ENCODE results near the gene CTCF. TPM values are rescaled to one million over a fixed set of nuclear protein-coding genes. Genes with fewer than 3 reads are reported as not detected.

Gene CTCF
- total RNA-seq, 2 donors from 2014 or later: 37.0 to 42.2 TPM

- DNase-seq (peak in 1 of 2 donors; percentile 56), ATAC-seq (peak; percentile 78)
- intact Hi-C loops (cut with DNase I, micrococcal nuclease): loop anchor here in 1 of 2 donors (10.0 kb wide), 1 partner anchor 126 kb away; the partner anchor contains the start of genes RANBP10 and TSNAXIP1
These were observed 116.2 kb downstream of the CTCF start for GRCh38 chr16:67678354-67679023.

- ATAC-seq (no peak), DNase-seq (no peak)
- intact Hi-C loops (cut with DNase I, micrococcal nuclease): loop anchor here in 1 of 2 donors (10.0 kb wide), 1 partner anchor 125 kb away; the partner anchor contains the start of genes RANBP10 and TSNAXIP1
These were observed 117.9 kb downstream of the CTCF start for GRCh38 chr16:67679935-67680897.

- intact Hi-C loops (cut with DNase I, micrococcal nuclease): no loop called here
- no peak for DNase-seq
- ATAC-seq: peak; percentile 76
These were observed 121.4 kb downstream of the CTCF start for GRCh38 chr16:67683767-67684166.

GRCh38 chr16:67685388-67686112 lies 123.2 kb downstream of the CTCF start:
- intact Hi-C loops (cut with DNase I, micrococcal nuclease): no loop called here
- no peak for DNase-seq
- no peak for ATAC-seq

Other genes with a start within 250 kb of the CTCF start
- under 1 TPM in 1 of 2 donors, not detected in 1; 0.06 TPM for gene KCTD19, start 235.8 kb upstream of the CTCF start, total RNA-seq
- under 1 TPM; 0.34 to 0.40 TPM for gene LRRC36, start 235.7 kb upstream of the CTCF start, total RNA-seq
- gene TPPP3, start 169.0 kb upstream of the CTCF start, total RNA-seq: 1 to 10 TPM; 4.1 to 8.3 TPM
- 10 to 100 TPM; 10.7 to 12.5 TPM for gene ZDHHC1, start 146.0 kb upstream of the CTCF start, total RNA-seq
- gene HSD11B2, start 131.4 kb upstream of the CTCF start, total RNA-seq: 1,000 to 10,000 TPM in 1 of 2 donors, 100 to 1,000 TPM in 1; 723 to 1,005 TPM
- gene ATP6V0D1, start 81.4 kb upstream of the CTCF start, total RNA-seq: 100 to 1,000 TPM; 226 to 297 TPM
- gene AGRP, start 79.0 kb upstream of the CTCF start, total RNA-seq: not detected
- 10 to 100 TPM; 14.4 to 22.4 TPM for gene RIPOR1, start 33.7 kb upstream of the CTCF start, total RNA-seq
- 1 to 10 TPM; 2.1 to 3.7 TPM for gene CARMIL2, start 82.6 kb downstream of the CTCF start, total RNA-seq
- gene ACD, start 97.7 kb downstream of the CTCF start, total RNA-seq: 1 to 10 TPM; 8.8 to 9.7 TPM
- 1 to 10 TPM; 4.1 to 4.4 TPM for gene PARD6A, start 98.4 kb downstream of the CTCF start, total RNA-seq
- 1 to 10 TPM; 7.4 to 9.0 TPM for gene ENKD1, start 104.2 kb downstream of the CTCF start, total RNA-seq
- gene C16orf86, start 104.3 kb downstream of the CTCF start, total RNA-seq: 1 to 10 TPM in 1 of 2 donors, under 1 TPM in 1; 0.92 to 1.5 TPM
- gene GFOD2, start 156.8 kb downstream of the CTCF start, total RNA-seq: 10 to 100 TPM; 26.8 to 28.7 TPM
- 10 to 100 TPM; 16.9 to 20.5 TPM for gene RANBP10, start 244.0 kb downstream of the CTCF start, total RNA-seq
- under 1 TPM; 0.12 to 0.75 TPM for gene TSNAXIP1, start 244.4 kb downstream of the CTCF start, total RNA-seq